AG09319 (cell line): ENCODE data around the gene ERCC8.

Experiments used
- DNase-seq: peaks from one replicate; pipeline ENCODE4 v3.0.0-alpha.2; 2010; ENCODE audit warnings: low read depth; ENCODE audit errors: extremely low read depth
- CTCF ChIP-seq: IDR thresholded peaks from 2 replicates; pipeline ENCODE4 v1.5.1; 2011; ENCODE audit warnings: low read depth, mild to moderate bottlenecking, inconsistent platforms, low read length, moderate library complexity

The ERCC8 gene

GRCh38 chr5:60918466-60918865 lies 26.4 kb downstream of the ERCC8 start:
- no peak for DNase-seq
- TF ChIP-seq CTCF, result no peak

GRCh38 chr5:60916646-60917045 lies 28.2 kb downstream of the ERCC8 start:
- DNase-seq, result no peak
- no peak for TF ChIP-seq CTCF

GRCh38 chr5:60903356-60903755 lies 41.5 kb downstream of the ERCC8 start:
- TF ChIP-seq CTCF, result no peak
- DNase-seq, result no peak

- DNase-seq, result no peak
- TF ChIP-seq CTCF, result no peak
These were observed 47.9 kb downstream of the ERCC8 start for GRCh38 chr5:60896991-60897390.

GRCh38 chr5:60893521-60893920 lies 51.3 kb downstream of the ERCC8 start:
- no peak for TF ChIP-seq CTCF
- no peak for DNase-seq

- no peak for DNase-seq
- TF ChIP-seq CTCF, result no peak
These were observed 53.2 kb downstream of the ERCC8 start for GRCh38 chr5:60891667-60892066.

- no peak for TF ChIP-seq CTCF
- no peak for DNase-seq
These were observed 56.4 kb downstream of the ERCC8 start for GRCh38 chr5:60888359-60889061.
